GM19328 (cell line): ENCODE data around the gene FRMD8.

Experiments used
- ATAC-seq: cut with Tn5 transposase; IDR thresholded peaks from one replicate; pipeline ENCODE4 v1.9.1; 2021; ENCODE audit warnings: mild to moderate bottlenecking, moderate library complexity; ENCODE audit not compliant: unreplicated experiment

Gene FRMD8

DNA sequence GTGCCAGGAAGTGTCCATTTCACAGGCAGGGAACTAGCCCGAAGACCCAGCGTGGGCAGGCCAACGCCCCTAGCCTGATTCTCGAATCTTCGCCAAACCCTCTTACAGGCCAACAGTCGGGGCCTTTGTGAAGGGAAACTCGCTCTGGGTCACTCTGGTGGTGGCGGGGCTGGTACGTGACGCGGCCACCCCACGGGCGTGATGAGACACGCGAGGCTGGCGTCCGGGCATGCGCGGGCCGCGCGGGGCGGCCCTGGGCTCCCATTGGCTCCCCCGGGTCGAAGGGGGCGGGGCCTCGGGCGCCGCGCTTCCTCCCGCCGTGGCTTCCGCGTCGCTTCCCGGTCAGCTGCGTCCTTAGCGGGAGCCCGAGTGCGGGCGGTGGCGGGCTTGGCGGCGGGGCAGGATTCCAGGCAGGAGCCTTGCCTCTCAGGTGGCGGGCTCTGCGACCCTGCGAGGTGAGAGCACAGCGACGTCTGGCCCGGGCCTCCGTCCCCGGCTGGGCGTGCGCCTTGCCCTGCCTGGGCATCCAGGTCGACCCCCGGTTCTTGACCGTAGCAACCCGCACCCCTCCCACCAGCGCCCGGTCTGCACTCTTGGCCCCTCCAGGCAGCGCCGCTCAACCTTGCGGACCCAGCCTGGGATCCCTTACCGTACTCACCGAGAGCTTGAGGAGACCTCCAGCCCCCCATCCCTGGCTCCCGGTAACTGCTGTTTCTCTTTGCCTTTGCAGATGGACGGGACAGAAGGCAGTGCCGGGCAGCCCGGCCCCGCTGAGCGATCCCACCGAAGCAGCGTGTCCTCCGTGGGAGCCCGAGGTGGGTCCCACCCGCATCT is at the start of gene FRMD8:
TSS of gene FRMD8 (plus strand) at position 331 of the 834 bp plus-strand sequence. CDS start at position 731, 400 bp downstream.
- ATAC-seq, result no peak

GRCh38 chr11:65338676-65339075 is 47.8 kb upstream of the FRMD8 start:
- no peak for ATAC-seq

DNA sequence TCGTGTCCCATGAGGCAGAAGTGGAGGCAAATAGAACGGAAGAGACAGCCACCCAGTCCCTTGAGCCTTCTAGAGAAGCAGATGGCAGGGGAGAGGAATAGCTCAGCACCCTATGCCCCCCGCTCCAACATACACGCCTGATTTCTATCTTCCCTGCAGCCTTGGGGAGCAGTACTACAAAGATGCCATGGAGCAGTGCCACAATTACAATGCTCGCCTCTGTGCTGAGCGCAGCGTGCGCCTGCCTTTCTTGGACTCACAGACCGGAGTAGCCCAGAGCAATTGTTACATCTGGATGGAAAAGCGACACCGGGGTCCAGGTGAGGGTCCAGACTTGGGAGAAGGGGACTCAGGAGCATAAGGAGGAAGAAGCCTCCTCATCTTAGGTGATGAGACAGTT is 46.2 kb upstream of the FRMD8 start:
- ATAC-seq, result no peak

DNA sequence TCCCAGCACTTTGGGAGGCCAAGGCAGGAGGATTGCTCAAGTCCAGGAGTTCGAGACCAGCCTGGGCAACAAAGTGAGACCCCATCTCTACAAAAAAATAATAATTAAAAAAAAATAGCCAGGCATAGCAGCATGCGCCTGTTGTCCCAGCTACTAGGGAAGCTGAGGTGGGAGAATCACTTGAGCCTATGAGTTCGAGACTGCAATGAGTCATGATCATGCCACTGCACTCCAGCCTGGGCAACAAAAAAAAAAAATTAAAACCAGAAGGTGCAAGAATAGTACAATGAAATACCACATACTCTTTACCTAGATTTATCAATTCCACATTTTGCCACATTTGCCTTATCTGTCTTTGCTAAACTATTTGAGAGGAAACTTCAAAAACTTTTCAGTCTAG is 44.6 kb upstream of the FRMD8 start:
- ATAC-seq, result no peak

DNA sequence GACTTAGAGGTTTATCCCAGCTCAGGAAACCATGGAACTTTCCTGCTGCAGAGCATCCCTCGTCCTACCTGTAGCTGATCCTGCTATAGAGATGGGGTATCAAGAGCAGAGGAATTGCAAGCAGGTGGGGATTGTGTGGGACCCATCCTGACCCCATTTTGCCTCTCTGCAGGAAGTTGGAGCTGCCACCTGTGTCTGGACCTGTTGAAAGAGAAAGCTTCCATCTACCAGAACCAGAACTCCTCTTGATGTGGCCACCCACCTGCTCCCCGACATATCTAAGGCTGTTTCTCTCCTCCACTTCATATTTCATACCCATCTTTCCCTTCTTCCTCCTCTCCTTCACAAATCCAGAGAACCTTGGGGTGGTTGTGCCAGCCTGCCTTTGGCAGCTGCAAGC is 34.9 kb upstream of the FRMD8 start:
- no peak for ATAC-seq

DNA sequence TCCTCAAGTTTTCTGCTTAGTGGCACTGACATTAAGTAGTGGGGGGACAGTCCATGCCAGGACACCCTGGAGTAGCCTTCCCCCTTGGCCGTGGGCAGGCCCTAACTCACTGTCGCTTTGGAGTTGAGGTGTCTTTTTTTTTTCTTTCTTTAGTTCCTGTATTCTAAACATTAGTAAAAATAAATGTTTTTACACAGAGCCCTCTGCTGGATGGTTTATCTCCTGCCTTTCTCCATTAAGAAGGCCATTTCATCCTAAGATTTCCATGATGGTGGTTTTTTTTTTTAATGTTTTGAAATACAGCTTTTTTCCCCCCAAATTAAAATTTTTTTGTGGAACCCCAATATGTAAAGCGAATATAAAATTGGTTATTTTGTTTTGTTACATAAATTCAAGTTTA is 33.7 kb upstream of the FRMD8 start:
- no peak for ATAC-seq

DNA sequence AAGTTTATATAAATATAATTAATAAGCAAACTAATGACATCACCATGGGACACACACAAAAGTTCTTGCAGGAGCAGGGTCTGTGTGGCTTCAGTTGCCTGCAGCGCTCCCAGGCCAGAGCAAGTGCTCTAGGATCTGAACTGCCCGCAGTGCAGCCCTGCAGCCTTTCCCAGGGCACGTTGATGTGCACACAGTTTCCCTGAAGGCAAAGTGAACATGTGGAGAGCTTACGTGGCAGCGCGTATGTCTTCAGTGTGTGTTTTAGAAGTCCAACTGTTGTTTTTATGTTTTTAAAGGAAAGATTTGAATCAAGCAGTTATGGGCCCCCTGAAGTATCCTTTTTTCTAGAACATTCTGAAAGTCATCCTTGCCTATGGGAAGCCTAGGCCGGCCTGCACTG is 33.1 kb upstream of the FRMD8 start:
- no peak for ATAC-seq

DNA sequence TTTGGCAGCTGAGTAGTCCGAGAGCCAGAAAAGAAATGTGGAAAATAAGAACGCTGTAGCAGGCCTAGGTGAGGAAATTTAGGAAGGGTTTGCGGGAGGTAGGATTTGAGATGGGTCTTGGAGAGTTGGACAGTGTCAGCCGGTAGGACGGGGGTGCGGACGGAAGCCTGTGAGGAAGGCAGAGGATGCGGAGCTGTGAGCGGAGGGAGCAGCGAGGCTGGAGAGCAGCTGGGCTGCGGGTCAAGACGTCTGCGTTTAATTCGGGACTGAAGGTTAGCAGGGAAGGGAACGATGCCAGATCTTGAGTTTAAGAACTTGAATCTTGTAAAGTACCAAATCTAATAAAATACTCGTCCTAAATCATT is 32.6 kb upstream of the FRMD8 start:
- no peak for ATAC-seq

GRCh38 chr11:65354265-65355012 is 32.0 kb upstream of the FRMD8 start, which contains the start of gene TIGD3:
Gene TIGD3 (plus strand): TSS chr11:65354751. CDS start chr11:65355809, 1,058 bp downstream.
- peak; percentile 76 for ATAC-seq

DNA sequence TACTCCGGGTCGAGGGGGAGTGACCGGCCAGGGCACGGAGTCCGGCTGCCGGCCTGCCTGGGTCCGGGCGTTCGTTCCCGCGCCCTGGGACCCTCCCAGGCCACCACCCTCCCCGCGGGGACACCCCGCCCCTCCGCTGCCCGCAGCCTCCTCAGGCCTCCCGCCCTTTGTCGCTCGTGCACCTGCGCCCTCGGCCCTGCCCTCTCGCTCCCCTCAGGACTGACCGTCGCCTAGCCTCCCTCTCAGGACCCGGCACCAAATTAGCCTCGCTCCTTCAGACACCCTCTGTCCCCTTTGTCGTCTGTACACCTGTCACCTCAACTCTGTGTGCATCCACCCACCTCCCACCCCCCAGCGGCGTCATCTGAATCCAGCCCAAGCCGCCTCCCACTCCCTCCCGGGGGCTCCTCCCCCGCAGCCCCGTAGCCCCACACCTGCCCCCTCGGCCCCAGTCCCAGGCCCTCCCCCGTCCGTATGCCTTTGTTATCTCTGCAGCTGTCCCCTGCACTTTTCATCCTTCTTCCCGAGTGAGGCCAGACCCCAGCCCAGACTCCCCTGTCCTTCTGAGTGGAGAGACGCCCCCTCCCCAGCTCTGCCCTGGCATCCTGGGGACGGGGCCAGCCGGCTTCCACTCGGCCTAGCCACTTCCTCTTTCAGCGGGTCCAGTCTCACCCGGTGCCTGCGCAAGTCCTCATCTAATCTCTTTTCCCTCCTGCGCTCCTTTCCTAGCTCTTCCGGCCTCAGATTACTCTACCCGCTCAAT is 31.2 kb upstream of the FRMD8 start:
- peak; percentile 28 for ATAC-seq

- ATAC-seq, result no peak
These were observed 30.6 kb upstream of the FRMD8 start for GRCh38 chr11:65355776-65356393.

GRCh38 chr11:65356394-65356972 is 30.0 kb upstream of the FRMD8 start:
- ATAC-seq, result no peak

GRCh38 chr11:65357856-65358356 is 28.5 kb upstream of the FRMD8 start:
- no peak for ATAC-seq

DNA sequence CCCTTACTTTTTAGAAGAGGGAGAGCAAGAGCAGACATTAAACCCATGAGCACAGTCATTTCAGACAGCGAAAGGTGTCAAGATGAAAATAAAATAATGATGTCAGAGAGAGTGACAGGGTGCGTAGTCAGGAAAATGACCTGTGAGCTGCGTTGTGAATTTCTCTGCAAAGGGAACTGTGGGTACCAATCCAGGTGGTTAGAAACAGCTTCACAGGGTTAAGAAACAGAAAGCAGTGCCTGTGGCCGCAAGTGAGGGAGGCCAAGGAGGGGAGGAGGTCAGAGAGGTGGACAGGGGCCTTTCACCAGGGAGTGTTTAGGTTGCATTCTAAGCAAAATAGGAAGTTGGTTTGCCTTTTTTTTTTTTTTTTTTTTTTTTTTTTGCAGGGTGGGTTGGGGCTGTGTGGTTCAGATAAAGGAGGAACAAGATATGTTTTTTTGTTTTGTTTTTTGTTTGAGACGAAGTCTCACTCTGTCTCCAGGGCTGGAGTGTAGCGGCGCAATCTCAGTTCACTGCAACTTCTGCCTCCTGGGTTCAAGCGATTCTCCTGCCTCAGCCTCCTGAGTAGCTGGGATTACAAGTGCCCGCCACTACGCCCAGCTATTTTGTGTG is 24.0 kb upstream of the FRMD8 start:
- ATAC-seq, result no peak

- no peak for ATAC-seq
These were observed 23.5 kb upstream of the FRMD8 start for GRCh38 chr11:65362966-65363365.

DNA sequence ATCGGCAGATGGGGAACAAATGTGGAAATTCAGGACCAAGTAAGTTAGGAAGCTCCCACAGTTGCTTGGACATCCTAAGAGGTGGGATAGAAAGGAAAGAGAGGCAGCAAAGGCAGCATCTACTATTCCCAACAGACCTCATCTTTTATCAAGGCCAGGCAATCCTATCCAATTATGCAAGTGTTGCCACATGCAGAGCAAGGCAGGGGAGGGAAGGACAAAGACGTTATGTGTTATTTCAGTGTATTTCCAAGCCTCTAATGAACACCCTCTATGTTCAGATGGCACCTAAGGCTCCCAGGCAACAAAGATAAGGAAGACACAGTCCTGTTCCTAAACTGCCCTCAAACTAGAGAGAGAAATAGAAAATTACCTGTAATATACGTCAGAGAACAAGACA is 22.7 kb upstream of the FRMD8 start:
- no peak for ATAC-seq

DNA sequence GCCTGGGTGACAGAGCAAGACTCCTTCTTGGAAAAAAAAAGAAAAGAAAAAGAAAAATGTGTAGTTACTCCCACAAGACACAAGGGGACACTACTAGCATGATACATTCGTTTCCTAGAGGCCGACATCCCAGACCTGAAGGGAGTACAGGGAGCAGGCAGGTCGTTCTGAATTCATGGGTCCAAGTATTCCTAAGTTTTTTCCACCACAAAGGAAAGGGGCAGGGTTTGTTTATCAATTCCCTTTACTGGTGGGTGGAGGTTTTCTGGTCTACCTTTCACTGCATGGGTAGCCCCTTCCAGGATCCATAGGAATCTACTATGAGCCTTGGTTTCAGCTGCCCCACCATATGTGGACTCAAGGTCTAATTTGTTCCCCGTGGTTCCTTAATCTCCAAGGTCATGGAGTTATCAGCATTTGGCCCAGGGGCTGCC is 20.1 kb upstream of the FRMD8 start:
- no peak for ATAC-seq

DNA sequence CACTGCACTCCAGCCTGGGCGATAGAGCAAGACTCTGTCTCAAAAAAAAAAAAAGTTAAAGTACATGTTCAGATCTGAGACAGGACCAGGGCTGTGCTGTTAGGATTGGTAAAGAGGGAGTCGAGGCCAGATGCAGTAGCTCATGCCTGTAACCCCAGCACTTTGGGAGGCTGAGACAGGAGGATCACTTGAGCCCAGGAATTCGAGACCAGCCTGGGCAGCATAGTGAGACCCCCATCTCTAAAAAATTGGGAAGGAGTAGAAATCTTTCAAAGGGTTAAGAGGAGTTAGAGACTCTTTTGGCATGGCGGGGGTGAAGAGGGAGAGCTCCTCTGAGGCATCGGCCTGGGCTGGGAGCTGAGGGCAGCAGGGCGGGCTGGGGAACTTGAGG is 15.8 kb upstream of the FRMD8 start:
- ATAC-seq, result no peak

DNA sequence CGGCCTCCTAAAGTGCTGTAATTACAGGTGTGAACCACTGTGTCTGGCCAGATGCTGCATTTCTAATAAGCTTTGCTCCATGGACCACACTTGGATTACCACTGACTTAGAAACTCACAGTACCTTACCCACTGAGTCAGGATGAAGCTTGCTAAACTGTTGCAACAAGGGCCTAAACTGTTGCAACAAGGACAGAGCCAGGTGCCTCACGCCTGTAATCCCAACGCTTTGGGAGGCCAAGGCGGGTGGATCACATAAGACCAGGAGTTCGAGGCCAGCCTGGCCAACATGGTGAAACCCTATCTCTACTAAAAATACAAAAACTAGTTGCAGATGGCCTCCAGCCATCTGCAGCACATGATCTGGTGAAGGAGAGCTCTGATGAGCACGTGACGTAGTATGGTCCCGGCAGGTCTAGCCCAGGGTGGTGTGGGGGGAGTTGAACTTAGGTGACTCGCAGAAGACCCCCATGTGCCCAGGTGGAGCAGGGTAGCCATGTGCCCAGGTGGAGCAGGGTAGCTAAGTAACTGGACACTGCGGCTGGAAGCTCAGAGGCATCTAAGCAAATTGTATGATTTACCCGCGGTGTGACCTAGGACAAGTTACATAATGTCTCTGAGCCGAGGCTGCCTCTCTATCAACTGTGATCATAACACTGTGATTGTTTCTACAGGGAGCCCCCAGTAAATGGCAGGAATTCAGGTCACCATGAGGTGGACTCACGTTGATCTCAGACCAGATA is 12.4 kb upstream of the FRMD8 start:
- ATAC-seq, result no peak
